ENCODE data around the gene ST3GAL3. TPM values are rescaled to one million over a fixed set of nuclear protein-coding genes. Genes with fewer than 3 reads are reported as not detected.
A peak's percentile ranks its signal among the peaks of the same experiment; 100 is the strongest.

ST3GAL3 gene
- total RNA-seq, 2 donors from 2014 or later: 21.8 to 23.7 TPM

DNA sequence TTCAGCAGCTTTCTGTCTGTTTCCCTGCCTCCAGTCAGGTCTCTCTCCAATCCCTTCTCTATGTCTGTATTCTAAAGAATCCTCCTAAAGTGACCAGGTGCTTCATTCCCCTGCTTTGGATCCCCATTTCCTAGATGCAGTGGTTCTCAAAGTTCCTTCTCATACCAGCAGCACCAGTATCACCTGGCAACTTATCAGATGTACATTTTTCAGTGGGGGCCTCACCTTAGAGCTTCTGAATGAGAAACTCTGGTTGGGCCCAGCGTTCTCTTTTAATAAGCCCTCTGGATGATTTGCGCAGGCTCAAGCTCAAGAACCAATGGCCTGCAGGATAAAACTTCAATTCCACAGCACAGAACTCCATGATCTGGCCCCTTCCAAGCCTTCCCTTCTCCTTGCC, 200.9 kb downstream of the ST3GAL3 start:
- peaks cover 3% of the 10 kb centered on the region for H3K9me3 Mint-ChIP-seq
- H3K4me1 Mint-ChIP-seq: peaks cover 5% of the 10 kb centered on the region
- H3K27ac Mint-ChIP-seq: peak overlapping the region; percentile 37
- no peaks in the 10 kb centered on the region for H3K27me3 Mint-ChIP-seq
- H3K36me3 Mint-ChIP-seq (ENCODE audit: low read depth): no peaks in the 10 kb centered on the region
- no peak for ATAC-seq (replicated peaks)
- no peak overlapping the region for H3K4me3 Mint-ChIP-seq

DNA sequence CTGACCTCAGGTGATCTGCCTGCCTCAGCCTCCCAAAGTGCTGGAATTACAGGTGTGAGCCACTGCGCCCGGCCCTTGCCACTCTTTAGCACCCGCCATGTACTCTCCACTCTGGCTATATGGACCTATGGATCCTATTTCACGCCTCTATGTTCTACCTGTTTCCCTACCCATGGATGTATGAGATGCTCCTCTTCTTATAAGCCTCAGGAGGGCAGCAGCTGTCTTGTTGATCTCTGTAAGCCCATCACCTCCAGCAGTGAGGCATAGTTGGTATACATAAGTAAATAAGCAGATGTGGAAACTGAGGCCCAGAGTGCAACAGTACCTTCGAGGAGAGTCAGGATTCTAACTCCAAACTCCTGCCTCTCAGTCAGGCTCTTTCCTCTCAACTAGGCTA, 201.5 kb downstream of the ST3GAL3 start:
- ATAC-seq (replicated peaks): no peak

DNA sequence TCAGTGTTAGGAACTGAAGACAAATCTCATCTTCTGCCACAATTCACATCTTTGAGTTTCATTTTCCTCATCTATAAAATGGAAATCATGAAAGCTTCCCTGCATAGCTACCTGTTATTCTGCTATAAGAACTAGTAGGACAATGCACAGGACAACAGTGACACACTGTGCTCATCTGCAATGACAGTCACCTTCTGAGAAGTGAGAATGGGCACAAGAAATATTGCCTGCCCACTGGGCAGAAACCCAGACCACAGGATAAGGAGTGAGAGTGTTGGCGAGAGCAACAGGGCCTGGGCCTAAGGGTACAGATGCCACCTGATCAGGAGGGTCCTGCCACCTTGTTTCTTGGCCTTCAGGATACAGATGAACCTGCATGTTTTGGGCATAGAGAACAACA, 203.0 kb downstream of the ST3GAL3 start:
- Mint-ChIP-seq H3K27ac (no peak overlapping the region), H3K27me3 (no peaks in the 10 kb centered on the region), H3K9me3 (peaks cover 3% of the 10 kb centered on the region), H3K4me3 (no peak overlapping the region), H3K4me1 (peaks cover 5% of the 10 kb centered on the region), H3K36me3 (ENCODE audit: low read depth) (no peaks in the 10 kb centered on the region)
- ATAC-seq (replicated peaks): no peak

More for the DNA sequence above, 201.5 kb downstream of the ST3GAL3 start:
- no peaks in the 10 kb centered on the region for H3K27me3 Mint-ChIP-seq
- peaks cover 3% of the 10 kb centered on the region for H3K9me3 Mint-ChIP-seq
- H3K4me3 Mint-ChIP-seq: no peak overlapping the region
- H3K4me1 Mint-ChIP-seq: peaks cover 5% of the 10 kb centered on the region
- H3K27ac Mint-ChIP-seq: no peak overlapping the region
- H3K36me3 Mint-ChIP-seq (ENCODE audit: low read depth): no peaks in the 10 kb centered on the region

DNA sequence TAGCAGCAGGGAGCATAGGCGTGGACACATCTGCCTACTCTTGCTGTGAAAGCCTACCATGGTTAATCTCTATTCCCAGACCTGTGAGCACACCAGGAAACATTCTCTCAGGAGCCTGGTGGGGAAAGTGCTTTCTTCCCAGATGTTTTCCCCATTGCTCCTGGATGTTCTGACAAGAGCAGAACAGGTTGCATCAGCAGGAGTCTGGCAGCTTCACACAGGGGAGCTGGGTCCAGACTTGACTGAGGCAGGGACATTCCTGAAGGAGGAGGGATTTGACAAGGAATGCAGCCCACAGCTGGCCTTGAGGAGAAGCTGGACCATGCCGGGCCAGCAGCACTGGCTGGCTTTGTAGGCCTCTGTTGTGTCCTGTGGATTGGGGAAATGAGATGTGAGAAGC, 205.3 kb downstream of the ST3GAL3 start:
- H3K27me3 Mint-ChIP-seq: no peaks in the 10 kb centered on the region
- no peaks in the 10 kb centered on the region for H3K4me1 Mint-ChIP-seq
- ATAC-seq (replicated peaks): no peak
- H3K27ac Mint-ChIP-seq: peak overlapping the region; percentile 36
- no peaks in the 10 kb centered on the region for H3K36me3 Mint-ChIP-seq (ENCODE audit: low read depth)
- no peaks in the 10 kb centered on the region for H3K9me3 Mint-ChIP-seq
- H3K4me3 Mint-ChIP-seq: no peak overlapping the region

DNA sequence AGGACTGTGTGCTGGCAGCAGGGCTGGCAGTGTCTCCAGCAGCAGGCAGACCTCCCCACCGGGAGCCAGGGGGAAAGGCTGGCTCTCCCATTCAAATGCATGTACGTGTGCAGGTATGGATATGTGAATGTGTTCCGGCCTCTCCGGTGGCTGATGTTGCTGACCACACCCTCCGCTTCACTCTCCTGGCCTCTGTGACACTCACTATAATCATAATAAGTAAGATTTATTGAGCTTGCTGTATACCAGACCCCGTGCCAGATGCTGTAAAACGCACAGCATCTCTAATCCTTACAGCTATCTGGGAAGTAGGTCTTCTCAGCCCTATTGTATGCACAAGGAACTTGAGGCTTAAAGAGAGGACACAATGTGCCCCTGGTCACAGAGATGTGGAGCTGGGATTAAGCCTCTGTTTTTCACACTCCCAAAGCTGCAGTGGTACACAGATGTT, 205.7 kb downstream of the ST3GAL3 start:
- no peaks in the 10 kb centered on the region for H3K4me1 Mint-ChIP-seq
- H3K27ac Mint-ChIP-seq: no peak overlapping the region
- no peaks in the 10 kb centered on the region for H3K9me3 Mint-ChIP-seq
- no peaks in the 10 kb centered on the region for H3K36me3 Mint-ChIP-seq (ENCODE audit: low read depth)
- H3K27me3 Mint-ChIP-seq: no peaks in the 10 kb centered on the region
- H3K4me3 Mint-ChIP-seq: no peak overlapping the region
- no peak for ATAC-seq (replicated peaks)

DNA sequence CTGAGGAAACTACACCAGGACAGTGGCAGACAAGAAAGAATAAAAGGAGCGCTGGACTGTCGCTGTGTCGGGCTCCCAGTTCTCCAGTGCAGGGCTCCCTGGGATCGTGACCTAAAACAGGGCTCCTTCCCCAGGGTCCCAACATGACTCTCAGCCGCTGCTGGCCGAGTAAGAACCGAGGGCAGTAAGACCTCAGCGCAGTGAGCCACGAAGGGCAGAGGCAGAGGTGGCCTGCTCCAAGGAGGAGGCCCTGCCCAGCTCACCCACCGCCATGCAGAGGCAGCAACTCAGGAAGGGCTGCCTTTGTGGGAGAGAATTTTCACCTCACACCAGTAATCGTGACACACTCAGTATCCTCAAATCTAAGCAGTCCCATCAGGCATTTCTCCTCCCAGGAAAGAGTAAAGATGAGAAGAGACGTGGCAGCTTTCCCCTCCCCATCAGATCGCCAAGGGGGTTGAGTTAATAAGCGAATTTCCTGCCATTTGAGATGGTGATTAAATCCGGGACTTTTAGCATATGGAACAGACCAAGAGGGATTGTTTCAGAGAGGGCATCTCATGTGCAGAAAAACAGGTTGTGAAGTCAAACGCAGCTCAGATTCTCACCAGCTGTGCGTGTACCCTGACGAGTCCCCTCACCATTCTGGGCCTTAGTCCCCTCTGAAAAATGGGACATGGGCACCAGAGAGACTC, 206.5 kb downstream of the ST3GAL3 start:
- Mint-ChIP-seq H3K36me3 (ENCODE audit: low read depth) (no peaks in the 10 kb centered on the region), H3K4me3 (no peak overlapping the region), H3K27me3 (no peaks in the 10 kb centered on the region), H3K27ac (no peak overlapping the region), H3K9me3 (no peaks in the 10 kb centered on the region), H3K4me1 (no peaks in the 10 kb centered on the region)
- ATAC-seq (replicated peaks): no peak

DNA sequence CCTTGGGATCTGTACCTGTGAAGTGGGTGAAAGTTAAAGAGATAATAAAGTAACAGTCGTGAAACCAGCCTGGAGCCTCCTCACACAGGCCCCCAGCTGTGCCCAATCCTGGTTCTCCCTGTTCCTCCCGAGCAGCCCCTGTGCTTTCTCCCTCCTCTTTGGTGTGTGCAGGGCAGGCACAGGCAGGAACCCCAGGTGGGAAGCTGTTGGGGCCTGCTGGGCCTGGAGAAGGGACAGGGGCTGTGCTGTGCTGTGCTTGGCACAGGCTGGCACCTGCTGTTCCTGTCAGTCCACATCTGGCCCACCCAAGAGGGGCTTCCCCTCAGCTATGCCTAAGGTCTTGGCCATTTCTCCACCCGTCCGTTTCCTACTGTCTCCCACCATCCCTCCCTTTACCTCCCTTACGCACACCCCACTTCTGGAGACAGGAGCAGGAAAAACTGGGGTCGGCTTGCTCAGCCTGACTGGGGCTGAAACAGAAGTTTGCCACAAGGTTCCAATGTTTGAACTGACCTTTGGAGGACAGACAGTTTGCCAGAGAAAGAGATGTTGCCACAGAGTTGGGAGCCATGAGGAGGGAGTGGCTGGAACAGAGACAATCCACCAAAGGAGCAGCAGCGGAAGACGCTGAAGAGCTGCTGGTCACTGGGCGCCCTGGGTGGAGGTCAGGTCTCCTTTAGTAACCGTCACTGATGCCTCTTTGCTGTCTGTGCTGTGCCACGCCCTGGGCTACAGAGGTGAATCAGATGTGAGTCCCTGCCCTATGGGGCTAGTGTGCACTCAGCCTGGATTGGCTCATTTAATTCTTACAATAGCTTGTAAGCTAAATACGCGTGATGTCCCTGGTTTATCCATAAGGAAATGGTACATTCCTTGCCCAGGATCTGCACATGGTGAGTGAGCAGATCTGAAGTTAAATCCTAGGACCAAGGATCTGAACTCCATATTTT, 207.5 kb downstream of the ST3GAL3 start:
- no peaks in the 10 kb centered on the region for H3K4me1 Mint-ChIP-seq
- H3K9me3 Mint-ChIP-seq: no peaks in the 10 kb centered on the region
- H3K27ac Mint-ChIP-seq: peak overlapping the region; percentile 2
- H3K4me3 Mint-ChIP-seq: no peak overlapping the region
- no peaks in the 10 kb centered on the region for H3K36me3 Mint-ChIP-seq (ENCODE audit: low read depth)
- no peak for ATAC-seq (replicated peaks)
- no peaks in the 10 kb centered on the region for H3K27me3 Mint-ChIP-seq

DNA sequence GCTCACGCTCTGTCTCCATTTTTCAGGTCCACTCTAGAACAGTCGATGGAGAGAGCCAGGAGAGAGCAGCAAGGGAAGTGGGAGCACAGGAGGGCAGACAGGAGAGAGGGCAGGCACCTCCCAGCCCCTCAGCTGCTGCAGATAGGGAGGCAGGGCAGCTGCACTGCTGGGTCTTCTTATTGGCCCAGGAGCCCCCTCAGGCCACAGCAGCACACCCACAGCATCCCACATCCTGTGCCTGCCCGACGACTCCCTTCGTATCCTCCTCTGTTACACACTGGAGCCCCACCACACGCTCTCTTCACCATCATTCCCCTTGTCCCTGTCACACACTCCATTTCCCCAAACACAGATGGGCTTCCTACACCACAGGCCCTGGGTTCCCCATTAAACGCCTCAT, 212.6 kb downstream of the ST3GAL3 start:
- no peak for ATAC-seq (replicated peaks)
- H3K27ac Mint-ChIP-seq: no peak overlapping the region
- no peaks in the 10 kb centered on the region for H3K36me3 Mint-ChIP-seq (ENCODE audit: low read depth)
- H3K4me3 Mint-ChIP-seq: no peak overlapping the region
- H3K9me3 Mint-ChIP-seq: no peaks in the 10 kb centered on the region
- no peaks in the 10 kb centered on the region for H3K4me1 Mint-ChIP-seq
- H3K27me3 Mint-ChIP-seq: no peaks in the 10 kb centered on the region

DNA sequence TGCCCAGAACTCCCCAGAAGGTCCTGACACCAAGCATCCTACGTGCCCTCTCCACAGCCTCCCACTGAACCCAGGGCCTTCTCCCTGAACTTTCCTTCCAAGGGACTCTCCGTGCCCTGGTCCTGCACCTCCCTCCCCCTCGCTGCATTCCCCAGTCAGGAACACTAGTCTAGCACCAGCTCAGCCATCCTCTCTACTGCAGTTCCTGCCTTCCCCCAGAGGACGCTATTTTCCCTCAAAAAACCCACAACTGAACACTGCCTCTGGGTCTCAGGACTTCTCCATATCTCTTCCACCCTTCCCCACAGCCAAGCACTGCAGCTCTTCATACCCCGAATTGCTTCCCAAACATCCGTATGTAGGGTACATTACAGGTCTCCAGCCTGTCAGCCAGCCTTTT, 213.7 kb downstream of the ST3GAL3 start:
- Mint-ChIP-seq H3K27ac (peak overlapping the region; percentile 10), H3K27me3 (no peaks in the 10 kb centered on the region), H3K36me3 (ENCODE audit: low read depth) (no peaks in the 10 kb centered on the region), H3K4me1 (no peaks in the 10 kb centered on the region), H3K9me3 (no peaks in the 10 kb centered on the region), H3K4me3 (no peak overlapping the region)
- no peak for ATAC-seq (replicated peaks)

DNA sequence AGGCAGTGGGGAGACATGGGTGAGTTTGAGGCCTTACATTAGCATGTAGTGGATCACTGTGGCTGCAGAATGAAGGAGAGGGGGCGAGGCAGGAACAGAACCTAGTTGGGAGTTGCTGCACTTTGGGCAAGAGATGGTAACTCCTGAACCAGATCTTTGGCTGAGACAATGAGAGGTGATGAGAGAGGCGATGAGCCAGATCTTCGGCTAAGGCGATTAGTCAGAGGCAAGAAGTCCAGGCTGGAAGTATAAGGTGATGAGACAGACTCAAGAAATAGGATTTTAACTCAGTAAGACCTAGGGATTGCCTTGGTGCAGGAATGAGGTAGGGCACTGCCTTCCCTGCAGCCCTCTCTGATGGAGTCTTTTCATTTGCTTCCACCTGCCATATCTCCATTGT, 217.2 kb downstream of the ST3GAL3 start:
- H3K27ac Mint-ChIP-seq: peak overlapping the region; percentile 39
- H3K36me3 Mint-ChIP-seq (ENCODE audit: low read depth): no peaks in the 10 kb centered on the region
- no peaks in the 10 kb centered on the region for H3K27me3 Mint-ChIP-seq
- no peaks in the 10 kb centered on the region for H3K9me3 Mint-ChIP-seq
- no peak overlapping the region for H3K4me3 Mint-ChIP-seq
- no peak for ATAC-seq (replicated peaks)
- no peaks in the 10 kb centered on the region for H3K4me1 Mint-ChIP-seq

DNA sequence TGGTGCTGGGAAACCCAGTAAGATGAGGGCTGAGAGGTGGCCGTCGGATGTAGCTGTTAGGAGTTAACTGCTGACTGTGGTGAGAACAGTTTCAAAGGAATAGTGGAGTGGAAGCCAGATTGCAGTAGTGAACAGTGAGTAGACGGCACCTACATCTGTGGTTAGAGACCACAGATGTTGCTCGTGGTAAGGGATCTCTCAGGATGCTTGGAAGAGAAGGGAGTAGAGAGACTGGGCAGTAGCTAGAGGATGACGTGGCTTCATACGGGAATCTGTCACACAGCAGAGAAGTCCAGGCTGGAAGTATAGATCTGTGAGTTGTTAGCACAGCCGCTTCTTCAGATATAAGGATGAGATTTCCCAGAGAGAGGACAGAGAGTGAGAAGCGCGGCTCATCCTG, 218.5 kb downstream of the ST3GAL3 start:
- H3K4me3 Mint-ChIP-seq: no peak overlapping the region
- H3K36me3 Mint-ChIP-seq (ENCODE audit: low read depth): no peaks in the 10 kb centered on the region
- H3K9me3 Mint-ChIP-seq: no peaks in the 10 kb centered on the region
- no peak overlapping the region for H3K27ac Mint-ChIP-seq
- H3K27me3 Mint-ChIP-seq: no peaks in the 10 kb centered on the region
- no peaks in the 10 kb centered on the region for H3K4me1 Mint-ChIP-seq
- no peak for ATAC-seq (replicated peaks)

DNA sequence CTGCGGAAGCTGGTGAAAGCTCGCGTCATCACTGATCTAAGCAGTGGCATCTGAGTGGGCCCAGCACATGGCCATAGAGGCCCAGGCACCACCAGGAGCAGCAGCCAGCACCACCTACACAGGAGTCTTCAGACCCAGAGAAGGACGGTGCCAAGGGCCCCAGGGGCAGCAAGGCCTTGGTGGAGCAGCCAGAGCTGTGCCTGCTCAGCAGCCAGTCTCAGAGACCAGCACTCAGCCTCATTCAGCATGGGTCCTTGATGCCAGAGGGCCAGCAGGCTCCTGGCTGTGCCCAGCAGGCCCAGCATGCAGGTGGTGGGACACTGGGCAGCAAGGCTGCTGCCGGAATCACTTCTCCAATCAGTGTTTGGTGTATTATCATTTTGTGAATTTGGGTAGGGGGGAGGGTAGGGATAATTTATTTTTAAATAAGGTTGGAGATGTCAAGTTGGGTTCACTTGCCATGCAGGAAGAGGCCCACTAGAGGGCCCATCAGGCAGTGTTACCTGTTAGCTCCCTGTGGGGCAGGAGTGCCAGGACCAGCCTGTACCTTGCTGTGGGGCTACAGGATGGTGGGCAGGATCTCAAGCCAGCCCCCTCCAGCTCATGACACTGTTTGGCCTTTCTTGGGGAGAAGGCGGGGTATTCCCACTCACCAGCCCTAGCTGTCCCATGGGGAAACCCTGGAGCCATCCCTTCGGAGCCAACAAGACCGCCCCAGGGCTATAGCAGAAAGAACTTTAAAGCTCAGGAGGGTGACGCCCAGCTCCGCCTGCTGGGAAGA, 223.0 kb downstream of the ST3GAL3 start:
- Mint-ChIP-seq H3K4me1 (peaks cover 3% of the 10 kb centered on the region), H3K9me3 (no peaks in the 10 kb centered on the region), H3K27ac (no peak overlapping the region), H3K36me3 (ENCODE audit: low read depth) (no peaks in the 10 kb centered on the region), H3K4me3 (no peak overlapping the region), H3K27me3 (peaks cover 11% of the 10 kb centered on the region)
- ATAC-seq (replicated peaks): no peak

DNA sequence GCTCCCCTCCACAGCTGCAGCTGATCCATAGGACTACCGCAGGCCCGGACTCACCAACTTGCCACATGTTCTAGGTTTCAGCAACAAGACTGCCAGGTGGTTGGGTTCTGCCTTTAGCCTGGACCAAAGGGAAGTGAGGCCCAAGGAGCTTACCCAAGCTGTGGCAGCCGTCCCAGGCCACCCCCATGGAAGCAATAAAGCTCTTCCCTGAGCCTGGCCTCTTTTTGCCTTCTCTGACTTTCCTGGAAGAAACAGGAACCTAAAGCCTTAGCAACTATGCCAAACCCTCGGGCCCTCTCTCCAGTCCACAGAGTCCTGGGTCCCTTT, 223.6 kb downstream of the ST3GAL3 start:
- Mint-ChIP-seq H3K36me3 (ENCODE audit: low read depth) (no peaks in the 10 kb centered on the region), H3K4me1 (peaks cover 3% of the 10 kb centered on the region), H3K4me3 (no peak overlapping the region), H3K27ac (no peak overlapping the region), H3K27me3 (peaks cover 14% of the 10 kb centered on the region), H3K9me3 (no peaks in the 10 kb centered on the region)
- no peak for ATAC-seq (replicated peaks)

DNA sequence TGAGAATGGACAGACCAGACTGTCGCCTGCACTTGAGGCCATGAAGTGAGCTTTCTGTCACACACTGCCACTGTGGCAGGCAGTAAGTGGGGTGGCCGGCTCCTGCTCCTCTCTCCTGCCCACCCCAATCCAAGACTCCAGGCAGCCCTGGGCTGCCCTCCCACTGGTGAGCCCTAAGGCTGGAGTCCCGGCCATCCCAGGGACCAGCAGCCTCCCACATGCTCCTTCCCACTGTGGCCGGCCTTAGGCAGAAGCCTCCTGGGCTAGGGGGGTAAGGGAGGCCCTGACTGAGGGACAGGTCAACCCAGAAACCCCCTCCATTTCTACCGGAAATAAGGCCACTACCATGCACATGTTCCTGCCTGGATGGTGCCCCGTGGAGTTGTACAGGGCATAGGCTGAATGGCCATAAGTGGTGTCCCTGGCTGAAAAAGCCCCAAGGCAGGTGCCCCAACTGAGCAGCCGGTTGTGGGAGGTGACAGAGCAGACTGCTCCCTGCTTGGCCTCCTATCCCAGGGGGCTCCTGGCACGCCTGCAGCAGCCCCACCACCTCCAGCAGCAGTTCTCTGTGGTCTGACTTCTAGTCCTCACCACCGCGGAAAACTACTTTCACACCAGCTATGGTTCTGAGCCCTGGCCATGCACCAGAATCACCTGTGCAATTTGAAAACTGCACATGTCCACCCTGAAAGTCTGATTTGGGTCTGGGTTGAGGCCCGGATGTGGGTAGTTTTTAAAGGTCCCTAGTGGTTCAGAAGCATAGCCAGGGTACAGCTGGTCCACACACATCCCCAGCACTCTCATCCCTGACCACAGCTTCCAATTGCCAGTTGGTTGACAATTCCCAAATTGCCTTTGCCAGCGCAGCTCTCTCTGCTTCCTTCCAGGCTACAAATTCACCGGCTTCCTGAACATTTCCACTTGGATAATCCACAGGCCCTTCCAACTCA, 224.7 kb downstream of the ST3GAL3 start:
- Mint-ChIP-seq H3K4me1 (peaks cover 3% of the 10 kb centered on the region), H3K9me3 (no peaks in the 10 kb centered on the region), H3K36me3 (ENCODE audit: low read depth) (no peaks in the 10 kb centered on the region), H3K4me3 (no peak overlapping the region), H3K27me3 (peaks cover 14% of the 10 kb centered on the region), H3K27ac (no peak overlapping the region)
- no peak for ATAC-seq (replicated peaks)
